HL-60 (cell line): ENCODE measurements around the gene PRKAG2.

Experiments
- DNase-seq, 2 experiments: peaks; one replicate each; pipeline ENCODE4 v3.0.0-alpha.2; 2010 to 2020; ENCODE audit warnings: low read depth in 1 of 2, low spot score in 1 of 2
- H3K27ac ChIP-seq: fragments of 250-450 bp; sonication (Bioruptor Pico); replicated peaks from 2 replicates; pipeline ENCODE4 v1.5.1; 2020; ENCODE audit warnings: mild to moderate bottlenecking, moderate library complexity
- H3K27me3 ChIP-seq: fragments of 250-450 bp; sonication (Bioruptor Pico); 2 replicates; pipeline ENCODE4 v1.5.1; 2021; ENCODE audit warnings: mild to moderate bottlenecking, moderate library complexity; ENCODE audit not compliant: insufficient read depth, poor library complexity, severe bottlenecking
- H3K4me3 ChIP-seq: replicated peaks from 2 replicates; pipeline ENCODE4 v1.5.1; 2011; ENCODE audit warnings: mild to moderate bottlenecking, control low read depth, low read length; ENCODE audit not compliant: insufficient read depth
- CTCF ChIP-seq: IDR thresholded peaks from one replicate; pipeline ENCODE4 v1.5.1; 2011; ENCODE audit warnings: low read length, control low read depth, inconsistent platforms; ENCODE audit not compliant: insufficient read depth
- GABPA ChIP-seq: IDR thresholded peaks from 2 replicates; pipeline ENCODE4 v1.6.1; 2012; ENCODE audit warnings: low read depth
- POLR2AphosphoS5 ChIP-seq: IDR thresholded peaks from 2 replicates; pipeline ENCODE4 v1.6.1; 2012; ENCODE audit warnings: low read depth
- REST ChIP-seq: IDR thresholded peaks from 2 replicates; pipeline ENCODE4 v1.6.1; 2012; ENCODE audit warnings: low read depth; ENCODE audit not compliant: insufficient replicate concordance
- SPI1 ChIP-seq: IDR thresholded peaks from 2 replicates; pipeline ENCODE4 v1.6.1; 2012; ENCODE audit warnings: low read depth, mild to moderate bottlenecking, borderline replicate concordance

Gene PRKAG2

GRCh38 chr7:151544183-151544582 lies 332.7 kb downstream of the PRKAG2 start:
- no peak for DNase-seq
- H3K27me3 ChIP-seq = no peaks in the 10 kb centered on the region
- no peak for TF ChIP-seq REST

DNA sequence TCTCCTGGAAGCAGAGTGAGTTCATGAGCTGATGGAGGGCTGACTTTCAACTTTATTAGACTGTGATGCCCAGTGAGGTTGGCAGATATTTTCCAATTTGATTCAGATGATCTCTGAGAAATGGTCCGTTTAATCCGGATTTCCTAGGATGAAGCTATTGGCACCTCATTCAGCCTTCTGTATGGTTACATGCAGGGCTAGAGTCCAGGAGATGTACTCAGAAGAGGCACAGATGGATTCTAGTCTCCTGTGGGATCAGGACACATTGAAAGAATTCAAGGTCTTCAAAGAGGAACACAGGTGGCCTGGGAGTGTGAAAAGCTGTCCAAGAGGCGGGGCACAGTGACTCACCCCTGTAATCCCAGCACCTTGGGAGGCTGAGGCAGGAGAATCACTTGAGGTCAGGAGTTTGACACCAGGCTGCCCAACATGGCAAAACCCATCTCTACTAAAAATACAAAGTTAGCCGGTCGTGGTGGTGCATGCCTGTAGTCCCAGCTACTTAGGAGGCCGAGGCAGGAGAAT lies 334.2 kb downstream of the PRKAG2 start:
- TF ChIP-seq POLR2AphosphoS5 (no peak), CTCF (no peak), GABPA (no peak), REST (no peak), SPI1 (no peak)
- H3K4me3 ChIP-seq = no peak overlapping the region
- DNase-seq = no peak

More at GRCh38 chr7:151544183-151544582, 332.7 kb downstream of the PRKAG2 start:
- H3K27ac ChIP-seq = no peak overlapping the region
- H3K4me3 ChIP-seq = no peak overlapping the region

DNA sequence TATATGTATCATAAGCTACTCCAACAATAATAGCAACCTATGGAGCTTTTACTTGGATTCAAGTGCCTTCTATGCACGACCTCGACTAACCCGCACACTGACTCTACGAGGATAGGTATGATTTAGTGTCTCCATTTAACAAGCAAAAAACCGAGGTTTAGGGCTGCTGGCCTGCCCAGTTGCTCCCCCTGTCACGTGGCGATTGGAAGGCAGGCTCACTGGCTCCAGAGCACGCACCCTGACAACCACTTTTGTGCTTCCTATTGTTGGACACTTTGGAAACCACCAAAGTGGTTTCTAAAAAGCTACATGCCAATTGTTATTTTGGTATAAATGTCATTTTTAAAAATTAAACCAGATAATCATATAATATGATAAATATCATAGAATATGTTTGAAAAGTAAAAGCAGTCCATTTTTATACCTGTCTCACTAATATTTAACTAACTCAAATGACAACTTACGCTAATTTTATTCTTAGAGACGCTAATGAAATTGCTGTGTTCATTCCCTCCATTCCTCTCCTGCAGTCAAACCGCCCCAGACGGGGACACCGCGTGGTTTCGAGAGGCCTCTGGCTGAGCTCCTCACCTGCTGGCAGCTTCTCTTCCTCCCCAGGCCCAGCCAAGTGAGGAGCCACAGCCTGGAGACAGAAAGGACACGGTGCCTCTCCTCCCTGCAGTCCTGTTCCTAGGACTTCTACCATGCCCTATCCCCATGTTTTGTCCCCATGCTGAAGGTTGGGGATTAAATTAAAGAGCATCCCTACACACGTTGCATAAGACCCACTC lies 335.0 kb downstream of the PRKAG2 start:
- no peak for TF ChIP-seq GABPA
- TF ChIP-seq CTCF = no peak
- TF ChIP-seq POLR2AphosphoS5 = no peak
- TF ChIP-seq SPI1 = no peak
- TF ChIP-seq REST = no peak
- Histone ChIP-seq H3K27ac (no peak overlapping the region), H3K27me3 (no peaks in the 10 kb centered on the region), H3K4me3 (no peak overlapping the region)
- DNase-seq = no peak

More for the DNA sequence above, 334.2 kb downstream of the PRKAG2 start:
- Histone ChIP-seq H3K27me3 (no peaks in the 10 kb centered on the region), H3K27ac (no peak overlapping the region)
